Breast epithelium (tissue), 4 donors: ENCODE data around the gene ADRA2B. TPM values are rescaled to one million over a fixed set of nuclear protein-coding genes. Genes with fewer than 3 reads are reported as not detected.
A peak's percentile ranks its signal among the peaks of the same experiment; 100 is the strongest.
"Not testable (repeated sequence)": the region's sequence is repeated elsewhere in the genome, so short reads cannot be mapped to it uniquely, and the experiment has no call there.

Experiments
- DNase-seq, 2 donors: peaks; one replicate each; pipeline ENCODE4 v3.0.0-alpha.2; 2019; ENCODE audit warnings: low spot score in 2 of 2
- H3K27ac ChIP-seq, 2 donors: fragments of 200-600 bp; sonication (generic) in 1 of 2; one replicate each; pipeline ENCODE4 v1.5.1; 2016 to 2019; ENCODE audit warnings: mild to moderate bottlenecking in 1 of 2
- H3K27me3 ChIP-seq, 2 donors: fragments of 200-600 bp; sonication (generic) in 1 of 2; one replicate each; pipeline versions ENCODE4 v1.5.1 to v1.6.0; 2017 to 2019; ENCODE audit warnings: control low read depth in 1 of 2, mild to moderate bottlenecking in 1 of 2
- H3K36me3 ChIP-seq: fragments of 200-600 bp; one replicate; pipeline ENCODE4 v1.5.1; 2019
- H3K4me1 ChIP-seq, 2 donors: fragments of 200-600 bp; sonication (generic); one replicate each; pipeline ENCODE4 v1.5.1; 2016 to 2019; ENCODE audit warnings: control low read depth in 1 of 2
- H3K4me3 ChIP-seq, 3 donors: fragments of 200-600 bp; sonication (generic); 1 replicate in 2 of 3; 2 replicates in 1 of 3; pipeline ENCODE4 v1.5.1; 2016 to 2019; ENCODE audit warnings: mild to moderate bottlenecking in 3 of 3, moderate library complexity in 2 of 3
- H3K9me3 ChIP-seq, 2 donors: fragments of 200-600 bp; sonication (generic) in 1 of 2; one replicate each; pipeline ENCODE4 v1.5.1; 2016 to 2019; ENCODE audit warnings: control low read depth in 1 of 2
- POLR2A ChIP-seq: fragments of 450-650 bp; IDR thresholded peaks from one replicate; pipeline ENCODE4 v1.6.1; 2016; ENCODE audit warnings: antibody characterized with exemption, mild to moderate bottlenecking, moderate library complexity
- POLR2AphosphoS5 ChIP-seq, 3 donors: sonication (generic); formaldehyde crosslinking; IDR thresholded peaks; one replicate each; pipeline ENCODE4 v1.6.1; 2017; ENCODE audit warnings: antibody characterized with exemption in 3 of 3
- intact Hi-C: fragments of 100-400 bp; cut with DNase I; formaldehyde crosslinking; loops from one replicate; pipeline ENCODE4 v1.15.1; 2023; ENCODE audit warnings: low total_unique reads
- total RNA-seq, 3 donors: library from RNA; depleted of rRNA; stranded (reverse); fragments of >200 nt; gene quantifications; one replicate each; pipeline ENCODE4 v1.1.0, GENCODE V29; 2016
- TF ChIP-seq, protein P1 (sequence below), 3 donors: fragments of 450-650 bp; IDR thresholded peaks; one replicate each; pipeline ENCODE4 v1.5.1; 2016 to 2017; ENCODE audit warnings: antibody characterized with exemption in 3 of 3, mild to moderate bottlenecking in 3 of 3, moderate library complexity in 3 of 3

The ADRA2B gene
- total RNA-seq, 3 donors from 2014 or later = 1.3 to 1.6 (median 1.4) TPM

DNA sequence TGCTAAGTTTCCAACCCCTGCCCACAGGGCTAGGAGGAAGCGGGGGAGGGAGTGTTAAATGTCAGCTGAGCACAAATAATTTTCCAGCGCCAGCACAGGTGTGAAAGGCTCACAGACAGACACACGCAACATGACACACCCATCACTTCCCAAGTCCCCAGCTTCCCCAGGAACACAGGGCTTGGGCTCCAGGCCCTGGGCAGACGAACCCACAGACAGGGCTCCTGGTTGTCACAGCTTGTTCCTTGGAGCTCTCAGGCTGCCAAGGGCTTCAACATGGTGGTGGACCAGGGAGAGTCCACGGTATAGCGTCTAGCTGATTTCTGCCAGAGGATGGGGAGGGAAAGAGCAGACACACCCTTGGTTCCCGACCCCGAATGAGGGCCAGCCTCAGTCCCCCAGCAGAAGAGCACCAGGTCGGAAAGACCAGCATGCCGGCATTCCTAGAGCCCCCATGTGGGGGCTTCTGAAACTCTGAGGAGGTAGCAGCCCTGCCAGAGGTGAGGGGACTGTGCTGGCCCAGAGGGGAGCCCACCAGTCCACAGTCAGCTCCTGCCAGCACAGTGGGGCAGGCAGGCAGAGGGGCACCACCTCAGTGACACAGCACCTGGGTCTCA, 27.0 kb upstream of the ADRA2B start:
- Histone ChIP-seq H3K36me3 (no peaks in the 10 kb centered on the region), H3K27ac (peak overlapping the region in 1 of 2 donors; percentile 3), H3K27me3 (no peaks in the 10 kb centered on the region), H3K4me3 (peak overlapping the region in 2 of 3 donors; percentile 69 to 95), H3K4me1 (peaks cover 11 to 20% of the 10 kb centered on the region in 2 donors), H3K9me3 (no peaks in the 10 kb centered on the region)
- DNase-seq = no peak
- intact Hi-C loops = no loop called here
- TF ChIP-seq, protein P1, sequence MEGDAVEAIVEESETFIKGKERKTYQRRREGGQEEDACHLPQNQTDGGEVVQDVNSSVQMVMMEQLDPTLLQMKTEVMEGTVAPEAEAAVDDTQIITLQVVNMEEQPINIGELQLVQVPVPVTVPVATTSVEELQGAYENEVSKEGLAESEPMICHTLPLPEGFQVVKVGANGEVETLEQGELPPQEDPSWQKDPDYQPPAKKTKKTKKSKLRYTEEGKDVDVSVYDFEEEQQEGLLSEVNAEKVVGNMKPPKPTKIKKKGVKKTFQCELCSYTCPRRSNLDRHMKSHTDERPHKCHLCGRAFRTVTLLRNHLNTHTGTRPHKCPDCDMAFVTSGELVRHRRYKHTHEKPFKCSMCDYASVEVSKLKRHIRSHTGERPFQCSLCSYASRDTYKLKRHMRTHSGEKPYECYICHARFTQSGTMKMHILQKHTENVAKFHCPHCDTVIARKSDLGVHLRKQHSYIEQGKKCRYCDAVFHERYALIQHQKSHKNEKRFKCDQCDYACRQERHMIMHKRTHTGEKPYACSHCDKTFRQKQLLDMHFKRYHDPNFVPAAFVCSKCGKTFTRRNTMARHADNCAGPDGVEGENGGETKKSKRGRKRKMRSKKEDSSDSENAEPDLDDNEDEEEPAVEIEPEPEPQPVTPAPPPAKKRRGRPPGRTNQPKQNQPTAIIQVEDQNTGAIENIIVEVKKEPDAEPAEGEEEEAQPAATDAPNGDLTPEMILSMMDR (IDR thresholded peaks at IDR 0.05) = no peak
- TF ChIP-seq POLR2A = no peak
- TF ChIP-seq POLR2AphosphoS5 (IDR thresholded peaks at IDR 0.05) = no peak

DNA sequence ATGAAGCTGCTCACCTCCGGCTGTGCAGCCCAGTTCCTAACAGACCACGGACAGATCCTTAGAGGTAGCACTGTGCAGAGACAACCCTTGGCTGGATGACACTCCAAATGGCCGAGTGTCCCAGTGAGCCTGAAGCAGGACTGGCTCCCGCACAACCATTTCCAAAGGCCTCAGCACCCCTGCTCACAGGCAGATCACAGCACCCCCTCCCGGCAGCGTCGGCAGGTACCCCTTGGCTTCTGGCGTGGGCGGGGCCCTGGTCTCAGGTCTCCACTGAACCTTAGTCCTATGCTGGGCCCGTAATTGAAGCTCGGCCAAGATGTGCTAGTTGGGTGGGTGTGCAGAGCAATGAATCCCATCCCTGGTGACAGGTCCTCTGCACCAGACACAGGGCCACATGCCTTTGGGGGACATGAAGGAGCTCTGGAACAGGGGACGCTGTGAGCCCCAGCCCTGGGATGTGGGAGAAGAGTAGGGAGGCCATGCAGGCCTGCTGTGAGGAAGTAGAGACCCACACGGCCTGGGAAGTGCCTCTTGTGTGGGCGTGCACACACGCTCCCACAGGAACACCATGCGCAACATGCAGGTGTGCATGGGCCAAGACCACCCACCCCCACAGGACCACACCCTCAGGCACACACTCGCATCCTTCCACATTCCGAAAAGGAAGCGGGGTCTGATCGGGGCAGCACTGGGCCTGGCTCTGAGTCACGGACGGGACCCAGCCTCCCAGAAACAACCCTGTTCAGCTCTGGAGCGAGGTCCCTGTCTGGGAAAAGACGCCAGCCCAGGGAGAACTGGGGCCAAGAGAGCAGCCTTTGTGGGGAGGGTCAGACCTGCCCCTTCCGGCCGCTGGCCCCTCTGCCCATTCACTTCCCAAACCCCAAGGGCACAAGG, 26.1 kb upstream of the ADRA2B start:
- intact Hi-C loops = loop anchor here (1.0 kb wide), 1 partner anchor 36 kb away; no protein-coding TSS in a partner anchor
- no peak for DNase-seq
- no peak overlapping the region for H3K4me3 ChIP-seq

DNA sequence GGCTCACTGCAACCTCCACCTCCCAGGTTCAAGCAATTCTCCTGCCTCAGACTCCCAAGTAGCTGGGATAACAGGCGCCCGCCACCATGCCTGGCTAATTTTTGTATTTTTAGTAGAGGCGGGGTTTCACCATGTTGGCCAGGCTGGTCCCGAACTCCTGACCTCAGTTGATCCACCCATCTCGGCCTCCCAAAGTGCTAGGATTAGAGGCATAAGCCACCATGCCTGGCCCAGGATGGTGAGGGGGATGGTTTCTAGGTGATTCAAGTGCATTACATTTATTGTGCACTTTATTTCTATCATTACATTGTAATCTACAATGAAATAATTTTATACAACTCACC, 25.2 kb upstream of the ADRA2B start:
- H3K9me3 ChIP-seq, intact Hi-C loops, H3K36me3 ChIP-seq, H3K4me3 ChIP-seq, H3K27ac ChIP-seq, DNase-seq, H3K27me3 ChIP-seq: not testable (repeated sequence)
- peaks cover 11 to 12% of the 10 kb centered on the region in 2 donors for H3K4me1 ChIP-seq

More for the DNA sequence above, 26.1 kb upstream of the ADRA2B start:
- Histone ChIP-seq H3K27ac (no peak overlapping the region), H3K4me1 (peaks cover 11 to 19% of the 10 kb centered on the region in 2 donors), H3K27me3 (no peaks in the 10 kb centered on the region), H3K36me3 (no peaks in the 10 kb centered on the region), H3K9me3 (no peaks in the 10 kb centered on the region)
- TF ChIP-seq POLR2AphosphoS5 (IDR thresholded peaks at IDR 0.05) (no peak), POLR2A (no peak)
- TF ChIP-seq, protein P1 (IDR thresholded peaks at IDR 0.05) = no peak

DNA sequence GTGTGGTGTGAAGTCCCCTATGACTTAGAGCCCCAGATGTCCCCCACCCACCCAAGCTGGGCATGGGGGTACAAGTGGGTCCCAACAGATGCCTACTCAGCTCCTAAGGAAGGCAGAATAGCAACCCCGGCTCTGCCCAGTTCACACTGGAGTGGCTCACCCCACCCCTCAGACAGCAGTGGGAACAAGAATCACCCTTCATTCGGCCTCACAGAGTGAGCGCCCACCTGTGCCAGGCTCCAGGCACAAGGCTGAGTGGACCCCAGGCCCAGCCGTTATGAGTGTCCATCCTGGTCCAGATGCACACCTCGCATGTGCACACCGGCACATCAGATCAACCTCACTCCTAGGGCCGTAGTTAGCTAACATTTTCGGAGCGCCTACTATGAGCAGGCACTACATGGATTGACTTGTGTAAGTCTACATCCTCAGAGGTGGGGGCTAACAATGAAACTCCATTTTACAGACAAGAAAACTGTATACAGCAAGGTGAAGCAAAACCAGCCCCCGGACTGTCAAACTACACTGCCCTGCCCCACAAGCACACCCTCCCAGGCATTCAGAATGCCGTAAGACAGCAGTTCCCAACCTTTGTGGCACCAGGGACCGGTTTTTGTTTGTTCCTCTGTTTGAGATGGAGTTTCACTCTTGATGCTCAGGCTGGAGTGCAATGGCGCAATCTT, 24.7 kb upstream of the ADRA2B start:
- H3K4me1 ChIP-seq = peaks cover 6 to 7% of the 10 kb centered on the region in 2 donors
- TF ChIP-seq POLR2AphosphoS5 (IDR thresholded peaks at IDR 0.05) (no peak), POLR2A (no peak)
- TF ChIP-seq, protein P1 (IDR thresholded peaks at IDR 0.05) = no peak
- no peaks in the 10 kb centered on the region for H3K36me3 ChIP-seq
- no peak overlapping the region for H3K4me3 ChIP-seq
- H3K9me3 ChIP-seq = no peaks in the 10 kb centered on the region
- DNase-seq = no peak
- H3K27ac ChIP-seq = no peak overlapping the region
- intact Hi-C loops = no loop called here
- no peaks in the 10 kb centered on the region for H3K27me3 ChIP-seq

DNA sequence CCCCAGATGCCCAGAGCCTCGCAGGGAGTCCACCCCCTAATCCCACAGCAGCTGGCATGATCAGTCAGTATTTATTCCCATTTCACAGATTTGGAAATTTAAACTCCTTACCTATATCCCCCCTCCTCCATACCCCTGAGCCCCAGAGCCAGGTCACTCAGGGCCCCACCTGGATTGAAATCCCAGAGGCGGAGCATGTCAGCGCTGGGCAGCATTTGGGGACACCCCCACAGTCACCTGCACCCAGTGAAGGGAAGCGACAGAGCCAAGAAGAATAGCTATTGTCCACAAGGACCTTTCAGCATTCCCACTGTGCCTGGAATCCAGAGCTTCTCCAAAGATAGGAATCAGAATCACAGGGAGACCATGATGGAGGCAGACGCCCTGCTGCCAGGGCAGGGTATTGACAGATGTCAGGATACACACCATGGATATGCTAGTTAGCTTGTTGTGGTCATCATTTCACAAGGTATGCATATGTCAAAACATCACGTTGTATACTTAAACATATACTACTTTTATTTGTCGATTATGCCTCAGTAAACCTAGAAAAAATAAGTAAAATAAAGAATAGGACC, 22.9 kb upstream of the ADRA2B start:
- Histone ChIP-seq H3K27ac (no peak overlapping the region), H3K4me1 (no peaks in the 10 kb centered on the region), H3K4me3 (no peak overlapping the region), H3K27me3 (no peaks in the 10 kb centered on the region), H3K9me3 (no peaks in the 10 kb centered on the region), H3K36me3 (no peaks in the 10 kb centered on the region)
- no peak for TF ChIP-seq POLR2A
- TF ChIP-seq, protein P1 (IDR thresholded peaks at IDR 0.05) = no peak
- TF ChIP-seq POLR2AphosphoS5 (IDR thresholded peaks at IDR 0.05) = no peak
- no peak for DNase-seq
- intact Hi-C loops = no loop called here
